Ammon's horn (tissue), 1 donor: ENCODE measurements around the gene KMT2C.

Experiments
- DNase-seq: peaks from one replicate; pipeline ENCODE4 v3.0.0-alpha.2; 2016; ENCODE audit warnings: low spot score

Gene KMT2C

DNA sequence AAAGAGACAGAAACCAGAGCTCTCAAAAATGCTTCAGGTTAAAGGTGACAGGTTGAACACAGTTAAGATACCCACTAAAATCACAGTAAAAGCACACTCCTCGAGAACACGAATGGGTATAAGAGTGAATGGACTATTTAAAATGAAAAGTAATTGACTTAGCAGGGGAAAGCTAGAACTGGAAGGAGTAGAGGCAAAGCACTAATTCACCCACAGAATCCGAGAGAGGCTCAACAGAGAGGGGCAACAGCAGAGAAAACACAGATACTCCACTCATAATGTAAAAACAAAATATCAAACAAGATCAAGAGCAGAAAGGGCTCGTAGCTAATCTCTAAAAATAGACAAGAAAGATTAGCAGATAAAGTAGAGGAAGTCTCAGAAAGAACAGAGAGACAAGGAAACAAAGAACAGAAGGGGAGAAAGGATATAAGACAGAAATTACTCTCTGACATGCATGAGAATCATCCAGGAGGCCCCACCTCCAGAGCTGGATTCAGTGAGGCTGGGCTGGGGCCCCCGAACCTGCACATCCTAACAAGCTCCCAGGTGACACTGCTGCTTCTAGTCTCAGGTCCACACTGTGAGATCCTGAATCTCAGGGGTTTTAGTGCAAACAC, 292.7 kb downstream of the KMT2C start:
- no peak for DNase-seq

DNA sequence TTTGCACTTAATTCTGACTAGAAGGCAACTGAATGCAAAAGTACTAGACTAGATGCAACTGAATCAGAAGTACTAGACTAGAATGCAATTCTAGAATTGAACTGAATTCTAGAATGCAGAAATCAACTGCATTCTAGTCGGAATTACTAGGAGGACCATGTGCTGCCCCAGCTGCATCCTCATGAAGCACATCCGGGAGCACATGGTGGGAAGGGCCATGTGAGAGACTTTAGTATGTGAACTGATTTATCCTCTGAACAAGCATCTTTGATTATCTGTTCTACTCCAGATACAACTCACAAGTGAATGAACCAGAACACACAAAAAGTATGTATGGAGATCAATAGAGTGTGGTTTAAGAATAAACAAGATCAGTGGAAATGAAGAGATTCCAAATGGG, 295.2 kb downstream of the KMT2C start:
- DNase-seq = no peak

DNA sequence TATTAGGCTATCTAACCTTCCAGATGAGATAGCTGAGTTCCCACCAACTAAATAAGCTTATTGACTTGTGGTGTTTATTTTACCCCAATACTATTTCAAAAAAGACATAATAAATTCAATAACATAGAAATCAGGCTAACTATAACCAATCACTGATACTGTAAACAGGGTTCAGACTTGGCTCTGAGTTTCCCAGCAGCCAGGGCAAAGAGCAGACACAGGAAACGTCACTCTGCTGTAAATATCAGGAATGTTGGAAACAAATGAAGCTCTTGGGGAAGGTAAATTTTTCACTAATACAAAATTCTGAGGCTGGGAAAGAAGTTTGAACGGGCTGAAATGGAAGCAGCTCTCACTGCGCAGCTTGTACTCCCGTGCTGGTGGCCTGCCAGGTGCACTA, 295.7 kb downstream of the KMT2C start:
- DNase-seq = no peak

DNA sequence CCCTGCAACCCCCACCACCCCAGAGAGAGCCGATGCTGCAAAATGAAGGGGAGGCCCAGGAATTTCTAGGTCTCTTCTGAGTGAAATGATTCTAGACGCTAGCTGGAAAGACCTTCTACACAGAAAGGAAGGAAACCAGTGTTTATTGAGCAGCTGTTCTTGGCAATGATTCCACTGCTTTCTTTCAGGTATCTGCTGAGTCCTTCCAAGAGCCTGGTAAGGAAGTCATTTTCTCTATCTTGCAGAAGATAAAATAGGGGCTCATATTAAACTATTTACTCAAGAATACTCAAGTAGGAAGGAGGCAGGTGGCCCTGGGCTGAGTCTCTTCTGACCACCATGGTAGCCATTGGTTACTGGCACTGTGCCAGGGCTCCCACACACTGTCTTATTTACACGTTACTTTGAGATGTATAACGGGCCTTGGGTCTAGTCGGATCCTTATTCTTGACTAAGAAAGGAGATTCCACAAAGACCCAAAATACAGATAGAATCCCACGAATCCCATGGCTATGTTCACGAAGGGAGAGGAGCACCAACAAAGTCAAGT, 298.3 kb downstream of the KMT2C start:
- no peak for DNase-seq

DNA sequence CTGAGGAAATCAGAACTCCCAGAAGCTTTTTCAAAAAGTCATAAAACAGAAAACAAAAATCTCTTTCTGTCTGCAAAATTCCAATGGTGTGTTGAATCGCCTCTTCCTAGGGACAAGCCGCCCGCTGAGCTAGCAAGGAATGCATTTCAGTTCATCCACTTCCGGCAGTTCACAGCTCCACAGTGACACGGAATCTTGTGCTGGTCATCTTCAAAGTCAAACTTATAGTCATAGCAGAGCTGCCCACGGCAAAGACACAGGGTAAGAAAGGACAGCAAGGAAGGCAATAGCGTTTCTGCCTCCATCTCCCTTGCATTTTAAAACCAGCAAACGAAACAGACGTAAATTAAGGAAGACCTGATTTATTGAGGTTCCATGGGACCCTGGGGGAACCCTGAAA, 299.1 kb downstream of the KMT2C start:
- no peak for DNase-seq

DNA sequence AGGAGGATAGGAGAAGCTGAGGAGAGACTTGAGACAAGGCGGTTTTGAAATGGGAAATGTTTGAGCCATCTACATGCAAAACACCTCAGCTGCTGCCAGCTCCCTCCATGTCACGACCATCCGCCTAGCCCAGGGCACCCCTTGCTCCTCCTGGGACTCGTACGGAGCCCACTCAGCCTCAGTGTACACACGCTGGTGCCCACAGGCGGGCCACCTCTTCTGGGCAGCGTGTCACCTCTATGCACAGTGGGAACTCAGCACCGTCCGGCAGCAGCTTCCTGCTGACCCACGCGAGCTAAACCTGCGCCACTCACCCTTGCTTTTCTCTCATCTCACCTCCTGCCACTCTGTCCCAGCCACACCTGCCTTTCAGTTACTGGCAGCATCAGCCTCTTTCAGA, 302.0 kb downstream of the KMT2C start:
- no peak for DNase-seq

DNA sequence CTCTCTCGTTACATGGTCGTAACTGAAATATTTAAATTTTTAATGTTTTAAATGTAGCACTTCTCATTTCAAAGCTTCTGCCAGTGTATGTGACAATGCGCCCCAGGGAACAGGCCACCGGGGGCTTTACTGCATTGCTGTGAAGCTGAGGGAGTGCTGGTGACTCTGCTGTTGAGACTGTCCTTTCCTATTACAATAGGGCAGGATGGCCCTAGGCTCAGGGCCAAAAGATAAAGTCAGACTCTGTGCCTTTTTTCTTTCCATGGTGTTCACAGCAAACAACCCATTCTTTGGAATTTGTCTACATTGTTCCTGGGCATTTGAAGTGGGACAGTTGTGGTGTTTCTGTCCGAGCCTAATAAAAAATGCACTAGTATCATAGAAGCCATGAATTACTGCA, 303.0 kb downstream of the KMT2C start:
- DNase-seq = no peak

DNA sequence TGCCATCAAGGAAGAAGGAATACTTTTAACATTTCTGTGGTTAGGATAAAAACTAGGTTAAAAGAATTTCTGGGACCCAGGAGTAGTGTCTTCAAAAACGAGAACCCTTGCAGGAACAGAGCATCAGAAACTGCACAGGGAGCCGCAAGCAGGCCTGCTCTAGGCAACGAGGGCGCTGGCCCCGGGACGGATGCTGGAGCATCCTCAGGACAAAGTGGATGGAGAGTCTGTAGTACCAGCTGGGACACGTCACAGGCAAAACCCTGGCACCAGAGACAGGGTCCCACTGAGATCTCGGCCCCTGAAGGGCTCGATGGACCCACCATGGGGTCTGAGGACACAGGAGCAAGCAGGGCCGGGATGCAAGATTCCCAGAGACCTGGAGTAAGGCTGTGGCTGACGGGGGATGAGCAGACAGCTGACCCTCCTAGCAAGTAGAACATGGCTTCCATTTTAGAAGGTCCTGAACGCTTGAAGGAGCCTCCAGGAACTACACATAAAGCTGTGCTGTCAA, 303.8 kb downstream of the KMT2C start:
- no peak for DNase-seq

DNA sequence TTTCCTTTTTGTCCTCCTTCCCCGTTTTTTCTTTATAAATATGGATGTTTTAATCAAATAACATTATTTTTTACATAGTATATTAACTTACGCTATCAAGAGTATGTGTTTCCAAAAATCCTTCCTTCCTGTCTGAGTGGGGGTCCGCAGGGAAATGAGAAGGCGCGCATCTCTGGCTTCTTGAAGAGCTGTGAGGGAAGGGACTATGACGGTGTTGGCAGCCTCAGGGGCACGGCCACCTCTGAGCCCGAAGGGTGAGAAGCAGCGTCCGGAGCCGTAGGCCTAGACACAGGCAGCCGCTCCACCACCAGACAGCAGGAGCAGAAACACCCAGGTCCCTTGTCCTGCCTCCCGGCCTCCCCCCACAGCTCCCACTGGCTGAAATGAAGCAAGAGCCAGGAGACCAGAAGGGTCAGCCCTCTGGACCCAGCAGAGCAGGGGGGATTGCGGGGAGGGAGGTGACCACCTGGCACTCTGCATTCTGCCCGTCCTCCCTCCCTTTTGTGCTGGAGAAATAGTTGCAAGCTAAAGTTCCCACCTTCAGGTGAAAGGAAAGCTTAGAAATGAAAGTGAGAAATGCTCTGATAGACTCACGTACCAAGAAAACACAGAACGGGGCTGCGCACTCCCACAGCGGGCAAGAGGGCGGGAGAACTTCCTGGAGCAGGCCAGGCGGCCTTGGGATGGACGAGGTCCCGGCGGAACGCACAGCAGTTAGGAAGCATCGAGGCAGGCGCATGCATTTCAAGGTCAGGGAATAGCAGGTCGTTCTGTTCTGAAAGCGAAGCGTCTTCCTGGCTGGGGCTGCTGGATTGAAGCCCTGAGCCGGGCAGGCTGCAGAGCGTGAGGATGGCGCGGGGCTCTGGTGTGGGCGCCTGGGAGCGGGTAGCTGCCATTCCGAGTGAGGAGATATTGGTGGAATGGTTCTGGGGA, 304.9 kb downstream of the KMT2C start:
- no peak for DNase-seq

DNA sequence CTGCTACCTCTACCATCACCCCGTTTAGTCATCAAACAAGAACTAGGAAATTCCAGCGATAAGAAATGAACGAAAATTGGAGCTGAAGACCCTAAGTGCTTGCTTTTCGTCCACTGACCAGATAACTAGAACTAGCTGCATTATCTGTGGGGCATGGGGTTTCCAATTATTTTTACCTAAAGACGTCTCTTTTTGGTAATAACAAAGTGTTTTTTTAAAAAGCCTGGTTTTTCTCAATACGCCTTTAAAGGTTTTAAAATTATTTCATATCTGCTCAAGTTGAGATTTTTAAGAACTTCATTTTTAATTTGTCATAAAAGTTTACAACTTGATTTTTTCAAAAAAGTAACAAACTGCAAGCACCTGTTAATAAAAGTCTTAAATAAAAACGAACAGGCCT, 306.1 kb downstream of the KMT2C start:
- DNase-seq = no peak

DNA sequence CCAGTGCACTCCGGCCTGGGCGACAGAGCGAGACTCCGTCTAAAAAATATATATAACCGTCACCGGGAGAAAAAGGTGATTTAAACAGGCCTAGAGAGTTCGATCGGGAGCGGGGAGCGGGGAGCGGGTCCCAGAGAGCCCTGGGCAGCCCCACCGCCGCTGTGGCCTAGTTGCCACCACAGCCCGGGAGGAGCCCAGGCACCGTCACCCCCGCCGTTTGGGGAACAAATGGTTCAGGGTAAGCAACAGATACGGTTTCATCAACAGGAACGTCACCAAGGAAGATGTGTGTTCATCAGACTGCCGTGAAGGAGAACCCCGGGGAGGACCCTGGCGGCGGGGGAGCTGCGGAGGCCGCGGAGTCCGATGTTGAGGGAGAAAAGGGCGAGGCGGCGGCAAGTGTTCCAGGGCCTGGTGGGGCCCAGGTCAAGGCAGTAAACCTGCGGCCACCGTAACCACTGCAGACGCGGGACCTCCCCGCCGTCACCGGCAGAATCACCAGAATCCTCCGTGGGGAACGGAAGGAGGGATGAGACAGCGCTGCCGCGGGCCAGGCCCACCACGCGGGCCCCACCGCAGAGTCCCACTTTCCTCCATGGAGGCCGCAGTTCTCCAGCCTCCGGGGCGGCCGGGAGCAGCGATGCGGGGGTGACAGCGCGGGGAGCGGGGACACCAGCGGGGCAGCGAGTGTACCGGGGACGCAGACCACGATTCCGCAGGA, 306.9 kb downstream of the KMT2C start:
- DNase-seq = no peak

DNA sequence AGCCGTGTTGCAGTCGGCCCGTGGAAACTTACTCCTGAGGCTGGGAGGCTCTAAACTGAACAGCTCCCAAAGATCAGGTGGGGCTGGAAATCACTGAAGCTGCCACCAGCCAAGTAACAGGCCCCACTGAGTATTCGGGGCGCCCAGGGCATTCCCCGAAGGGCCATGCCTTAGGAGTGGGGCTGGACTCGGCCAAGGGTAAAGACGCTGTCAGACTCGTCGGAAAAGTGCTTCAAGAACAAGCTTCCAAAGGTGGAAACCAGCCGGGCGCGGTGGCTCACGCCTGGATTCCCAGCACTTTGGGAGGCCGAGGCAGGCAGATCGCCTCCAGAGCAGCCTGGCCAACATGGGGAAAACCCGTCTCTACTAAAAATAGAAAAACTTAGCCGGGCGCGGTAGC, 307.6 kb downstream of the KMT2C start:
- DNase-seq = no peak

DNA sequence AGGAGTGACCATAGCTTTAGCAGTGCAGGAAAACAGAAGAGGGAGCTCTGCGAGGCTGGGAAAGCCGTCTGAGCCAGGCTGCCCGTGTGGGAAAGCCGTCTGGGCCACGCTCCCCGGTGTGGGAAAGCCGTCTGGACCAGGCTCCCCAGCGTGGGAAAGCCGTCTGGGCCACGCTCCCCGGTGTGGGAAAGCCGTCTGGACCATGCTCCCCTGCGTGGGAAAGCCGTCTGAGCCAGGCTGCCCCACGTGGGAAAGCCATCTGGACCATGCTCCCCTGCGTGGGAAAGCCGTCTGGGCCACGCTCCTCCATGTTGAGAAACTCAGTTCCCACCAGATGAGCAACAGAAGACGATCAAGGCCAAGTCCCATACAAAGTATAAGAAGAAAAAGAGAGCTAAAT, 308.6 kb downstream of the KMT2C start:
- DNase-seq = no peak

DNA sequence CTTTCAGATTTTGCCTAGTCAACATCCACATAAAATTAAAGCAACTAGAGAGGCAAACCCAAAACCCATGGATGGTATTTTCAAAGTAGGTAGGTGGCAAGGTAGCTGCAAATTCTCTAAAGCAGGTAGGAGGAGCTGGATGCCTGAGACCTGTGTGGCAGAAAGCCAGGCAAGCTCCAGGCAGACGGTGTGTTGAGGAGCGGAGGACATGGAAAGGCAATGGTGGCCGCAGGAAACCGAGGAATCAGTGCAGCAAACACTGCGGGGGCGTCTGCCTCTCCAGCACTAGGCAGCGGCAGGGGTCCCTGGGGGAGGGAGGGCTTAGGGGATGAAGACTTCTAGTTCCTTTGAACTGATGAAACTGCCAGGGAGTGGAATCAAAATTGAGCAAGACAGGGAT, 309.1 kb downstream of the KMT2C start:
- no peak for DNase-seq

DNA sequence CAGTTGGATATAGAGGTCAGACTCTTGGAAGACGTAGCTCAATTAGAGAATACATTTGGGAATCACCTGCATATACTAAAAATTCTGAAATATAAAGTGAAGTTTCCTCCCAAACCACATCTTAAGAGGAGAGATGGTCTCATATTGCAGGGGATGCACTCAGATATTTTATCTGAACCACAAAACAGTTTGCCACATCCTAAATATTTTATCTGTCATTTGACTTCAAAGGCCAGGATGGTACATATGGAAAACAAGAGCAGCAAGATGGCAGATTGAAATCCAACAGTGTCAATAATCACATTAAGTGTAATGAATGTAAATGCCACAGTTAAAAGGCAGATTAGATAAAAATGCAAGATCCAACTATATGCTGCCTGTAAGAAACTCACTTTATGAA, 313.3 kb downstream of the KMT2C start:
- no peak for DNase-seq

DNA sequence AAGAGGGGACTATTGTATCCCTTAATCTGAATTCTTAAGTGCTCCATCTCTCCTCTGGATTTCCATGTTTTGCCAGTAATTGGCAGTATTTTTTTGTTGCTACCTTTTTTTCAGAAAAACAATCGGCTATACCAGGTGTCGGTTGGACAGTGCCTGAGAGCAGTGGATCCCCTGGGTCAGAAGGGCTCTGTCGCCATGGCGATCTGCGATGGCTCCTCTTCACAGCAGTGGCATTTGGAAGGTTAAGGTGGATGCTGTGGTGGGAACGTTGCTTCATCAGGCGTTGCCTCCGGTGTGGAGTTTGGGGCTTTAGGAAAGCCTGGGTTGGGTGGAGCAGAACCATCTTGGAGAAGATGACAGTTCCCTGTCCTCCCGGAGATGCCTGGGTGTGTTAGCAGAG, 314.4 kb downstream of the KMT2C start:
- no peak for DNase-seq

DNA sequence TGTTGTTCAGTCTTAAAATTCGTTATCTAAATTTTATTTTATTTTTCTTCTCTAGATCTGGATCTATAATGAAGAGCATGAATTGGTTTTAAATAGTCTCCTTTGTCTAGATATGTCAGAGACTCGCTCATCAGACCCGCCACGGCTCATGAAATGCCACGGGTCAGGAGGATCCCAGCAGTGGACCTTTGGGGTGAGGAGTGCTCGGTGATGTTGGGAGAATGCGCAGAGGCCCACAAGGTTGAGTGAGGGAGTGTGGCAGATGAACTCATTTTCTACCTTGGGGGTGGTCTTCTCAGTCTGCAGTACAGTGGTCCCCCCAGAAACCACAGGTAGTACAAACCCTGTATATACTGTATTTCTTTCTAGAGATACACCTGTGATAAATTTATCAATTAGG, 315.0 kb downstream of the KMT2C start:
- DNase-seq = no peak

DNA sequence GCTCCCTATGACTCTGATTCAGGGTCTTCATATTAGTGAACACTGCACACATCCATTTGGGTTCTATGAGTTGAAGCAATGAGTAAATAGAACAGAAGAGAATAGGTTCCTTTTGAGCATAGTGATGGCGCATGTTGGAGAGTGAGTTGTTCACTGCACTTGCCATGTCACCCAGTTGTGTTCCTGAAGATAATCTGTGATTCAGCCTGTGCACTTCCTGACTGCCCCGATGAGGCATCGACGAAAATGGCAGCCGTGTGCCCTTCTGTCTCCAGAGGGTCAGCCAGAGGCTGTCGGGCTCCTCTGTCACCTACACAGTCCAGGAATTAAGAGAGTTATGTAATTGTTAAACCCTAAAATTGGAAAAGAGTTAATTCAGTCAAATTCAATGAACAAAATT, 315.6 kb downstream of the KMT2C start:
- DNase-seq = no peak

DNA sequence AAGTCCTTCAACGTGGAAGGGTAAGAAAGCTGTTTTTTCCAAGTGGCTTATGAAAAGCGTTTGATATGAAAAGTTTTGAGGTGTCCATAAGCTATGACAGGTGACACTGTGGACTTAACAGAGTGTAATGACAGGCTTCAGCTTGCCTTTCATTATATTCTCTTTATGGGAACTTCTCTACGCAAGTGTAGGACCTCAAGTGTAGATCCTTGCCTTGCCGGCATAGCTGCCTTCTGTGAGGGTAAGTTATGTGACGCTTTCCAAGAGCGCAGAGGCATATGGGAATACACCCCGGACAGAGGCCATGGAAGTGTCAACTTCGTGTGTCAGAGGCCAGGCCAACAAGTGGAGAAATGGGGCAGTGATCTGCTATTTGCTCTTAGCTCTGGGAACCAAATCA, 318.4 kb downstream of the KMT2C start:
- DNase-seq = no peak

DNA sequence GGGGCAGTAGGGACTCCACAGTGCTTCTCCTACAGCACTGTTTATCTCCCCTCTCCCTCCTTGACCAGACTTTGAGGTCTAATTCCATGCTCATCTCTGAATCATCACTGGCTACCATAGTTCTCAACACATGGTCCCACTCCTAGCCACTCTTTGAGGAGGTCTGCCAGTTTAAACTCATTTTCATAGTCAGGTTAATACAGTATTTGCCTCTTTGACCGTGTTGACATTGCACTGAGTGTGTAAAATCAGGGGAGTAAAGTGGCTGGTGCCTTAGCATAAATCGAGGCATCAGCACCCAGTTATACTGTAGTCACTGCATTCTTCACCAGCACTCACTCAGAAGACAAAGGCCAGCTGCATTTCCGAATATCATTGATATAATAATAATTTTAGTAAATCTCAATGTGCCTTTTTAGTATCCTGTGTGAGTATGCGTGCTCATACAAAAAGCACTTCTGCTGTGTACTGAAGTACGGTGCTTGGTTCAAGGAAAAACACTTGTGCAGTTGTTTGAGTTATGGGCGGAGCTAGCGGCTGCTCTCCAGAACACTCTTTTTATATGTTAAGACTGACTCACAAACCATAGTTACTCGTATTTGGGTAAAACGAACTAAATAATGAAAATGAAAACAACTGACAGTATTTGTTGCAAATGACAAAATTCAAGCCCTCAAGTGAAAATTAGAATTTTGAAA, 320.6 kb downstream of the KMT2C start:
- DNase-seq = no peak

DNA sequence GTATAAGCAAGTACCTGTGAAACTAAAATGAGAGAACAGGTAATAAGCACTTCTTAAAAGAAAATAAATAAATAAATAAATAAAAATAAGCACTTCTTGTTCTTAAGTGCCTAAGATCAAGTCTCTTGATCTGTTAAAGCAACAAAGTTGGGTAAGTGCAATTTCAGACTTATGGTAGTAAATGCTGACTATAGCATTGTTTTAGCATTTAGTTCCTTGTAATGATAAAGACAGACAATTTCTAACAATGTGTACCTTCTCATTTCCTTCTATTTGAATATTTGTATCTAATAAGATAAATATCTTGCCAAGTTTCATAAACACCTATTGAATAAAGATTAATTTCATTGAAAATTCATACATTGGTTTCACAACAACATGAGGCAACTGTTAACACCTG, 323.0 kb downstream of the KMT2C start:
- no peak for DNase-seq

DNA sequence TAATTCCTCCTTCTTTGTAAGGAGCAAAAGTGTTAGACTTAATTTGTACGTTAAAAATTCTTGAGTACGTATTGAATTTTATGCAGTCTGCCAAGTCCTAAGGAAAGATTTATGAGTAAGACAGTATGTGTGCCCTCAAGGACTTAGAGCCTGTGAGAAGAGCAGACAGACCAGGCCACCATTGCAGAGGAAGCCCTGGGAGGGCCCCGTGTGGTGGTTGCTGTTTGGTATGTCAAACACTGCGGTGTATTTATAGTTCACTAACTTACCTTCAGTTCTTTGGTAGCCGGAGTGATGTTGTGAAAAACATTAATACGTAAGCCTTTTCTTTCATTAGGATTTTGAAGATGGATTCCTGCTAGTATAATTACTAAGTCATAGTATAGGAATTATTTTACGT, 327.4 kb downstream of the KMT2C start:
- DNase-seq = no peak
